ENCODE results near the gene DDR1. TPM values are rescaled to one million over a fixed set of nuclear protein-coding genes. Genes with fewer than 3 reads are reported as not detected.

The DDR1 gene
- total RNA-seq, 1 experiment from 2014 or later = 95.2 TPM

DNA sequence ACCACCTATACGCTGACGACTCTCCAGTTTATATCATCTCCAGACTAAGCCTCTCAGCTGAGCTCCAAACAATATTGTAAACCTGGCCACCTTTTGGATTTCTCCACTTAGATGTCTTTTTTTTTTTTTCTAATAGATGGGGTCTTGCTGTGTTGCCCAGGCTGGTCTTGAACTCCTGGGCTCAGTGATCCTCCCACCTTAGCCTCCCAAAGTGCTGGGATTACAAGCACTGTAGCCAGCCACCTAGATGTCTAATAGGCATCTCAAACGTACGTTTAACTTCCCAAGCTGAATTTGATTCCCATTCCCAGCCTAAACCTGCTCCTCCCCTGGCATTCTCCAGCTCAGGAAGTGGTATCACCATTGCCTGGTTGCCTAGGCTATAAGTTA lies 5.2 kb downstream of the DDR1 start:
- H3K9me3 ChIP-seq (ENCODE audit: control insufficient read depth, insufficient read depth, low read depth, low read length) = no peaks in the 10 kb centered on the region
- DNase-seq (ENCODE audit: low read depth, low spot score) = no peak
- ATAC-seq = no peak
- peaks cover 25% of the 10 kb centered on the region for H3K4me1 ChIP-seq (ENCODE audit: control insufficient read depth, insufficient read depth, low read length)
- no peak overlapping the region for H3K4me3 ChIP-seq (ENCODE audit: low read depth in 2 of 2, low read length in 2 of 2)
- no peaks in the 10 kb centered on the region for H3K36me3 ChIP-seq (ENCODE audit: control insufficient read depth, insufficient read depth, low read length)
- intact Hi-C loops (cut with micrococcal nuclease; ENCODE audit: unreplicated experiment) (no loop called here), in situ Hi-C loops (cut with HindIII; ENCODE audit: low pct_unique_long_range_greater_than_20kb, low sequenced_read_pairs) (no loop called here)
- no peak overlapping the region for H3K27ac ChIP-seq (ENCODE audit: low read length)
- CTCF ChIA-PET = no interaction called here
- TF ChIP-seq TCF7L2 (IDR thresholded peaks at IDR 0.05; ENCODE audit: low read depth, low read length) (no peak), SIN3A (IDR thresholded peaks at IDR 0.05; ENCODE audit: borderline replicate concordance, insufficient read depth, low read depth, low read length) (no peak), POLR2AphosphoS5 (IDR thresholded peaks at IDR 0.05; ENCODE audit: low read depth, low read length) (no peak)
- TF ChIP-seq, protein P1, sequence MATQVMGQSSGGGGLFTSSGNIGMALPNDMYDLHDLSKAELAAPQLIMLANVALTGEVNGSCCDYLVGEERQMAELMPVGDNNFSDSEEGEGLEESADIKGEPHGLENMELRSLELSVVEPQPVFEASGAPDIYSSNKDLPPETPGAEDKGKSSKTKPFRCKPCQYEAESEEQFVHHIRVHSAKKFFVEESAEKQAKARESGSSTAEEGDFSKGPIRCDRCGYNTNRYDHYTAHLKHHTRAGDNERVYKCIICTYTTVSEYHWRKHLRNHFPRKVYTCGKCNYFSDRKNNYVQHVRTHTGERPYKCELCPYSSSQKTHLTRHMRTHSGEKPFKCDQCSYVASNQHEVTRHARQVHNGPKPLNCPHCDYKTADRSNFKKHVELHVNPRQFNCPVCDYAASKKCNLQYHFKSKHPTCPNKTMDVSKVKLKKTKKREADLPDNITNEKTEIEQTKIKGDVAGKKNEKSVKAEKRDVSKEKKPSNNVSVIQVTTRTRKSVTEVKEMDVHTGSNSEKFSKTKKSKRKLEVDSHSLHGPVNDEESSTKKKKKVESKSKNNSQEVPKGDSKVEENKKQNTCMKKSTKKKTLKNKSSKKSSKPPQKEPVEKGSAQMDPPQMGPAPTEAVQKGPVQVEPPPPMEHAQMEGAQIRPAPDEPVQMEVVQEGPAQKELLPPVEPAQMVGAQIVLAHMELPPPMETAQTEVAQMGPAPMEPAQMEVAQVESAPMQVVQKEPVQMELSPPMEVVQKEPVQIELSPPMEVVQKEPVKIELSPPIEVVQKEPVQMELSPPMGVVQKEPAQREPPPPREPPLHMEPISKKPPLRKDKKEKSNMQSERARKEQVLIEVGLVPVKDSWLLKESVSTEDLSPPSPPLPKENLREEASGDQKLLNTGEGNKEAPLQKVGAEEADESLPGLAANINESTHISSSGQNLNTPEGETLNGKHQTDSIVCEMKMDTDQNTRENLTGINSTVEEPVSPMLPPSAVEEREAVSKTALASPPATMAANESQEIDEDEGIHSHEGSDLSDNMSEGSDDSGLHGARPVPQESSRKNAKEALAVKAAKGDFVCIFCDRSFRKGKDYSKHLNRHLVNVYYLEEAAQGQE (IDR thresholded peaks at IDR 0.05; ENCODE audit: insufficient read depth in 1 of 2, low read depth in 2 of 2, low read length in 1 of 2) = no peak
- TF ChIP-seq, protein P2, sequence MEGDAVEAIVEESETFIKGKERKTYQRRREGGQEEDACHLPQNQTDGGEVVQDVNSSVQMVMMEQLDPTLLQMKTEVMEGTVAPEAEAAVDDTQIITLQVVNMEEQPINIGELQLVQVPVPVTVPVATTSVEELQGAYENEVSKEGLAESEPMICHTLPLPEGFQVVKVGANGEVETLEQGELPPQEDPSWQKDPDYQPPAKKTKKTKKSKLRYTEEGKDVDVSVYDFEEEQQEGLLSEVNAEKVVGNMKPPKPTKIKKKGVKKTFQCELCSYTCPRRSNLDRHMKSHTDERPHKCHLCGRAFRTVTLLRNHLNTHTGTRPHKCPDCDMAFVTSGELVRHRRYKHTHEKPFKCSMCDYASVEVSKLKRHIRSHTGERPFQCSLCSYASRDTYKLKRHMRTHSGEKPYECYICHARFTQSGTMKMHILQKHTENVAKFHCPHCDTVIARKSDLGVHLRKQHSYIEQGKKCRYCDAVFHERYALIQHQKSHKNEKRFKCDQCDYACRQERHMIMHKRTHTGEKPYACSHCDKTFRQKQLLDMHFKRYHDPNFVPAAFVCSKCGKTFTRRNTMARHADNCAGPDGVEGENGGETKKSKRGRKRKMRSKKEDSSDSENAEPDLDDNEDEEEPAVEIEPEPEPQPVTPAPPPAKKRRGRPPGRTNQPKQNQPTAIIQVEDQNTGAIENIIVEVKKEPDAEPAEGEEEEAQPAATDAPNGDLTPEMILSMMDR (IDR thresholded peaks at IDR 0.05) = no peak
- BruUV-seq (replicated peaks) = no TSS peak
- H3K27me3 ChIP-seq (ENCODE audit: control insufficient read depth, insufficient read depth, low read length) = no peaks in the 10 kb centered on the region
- POLR2A ChIA-PET = no interaction called here

DNA sequence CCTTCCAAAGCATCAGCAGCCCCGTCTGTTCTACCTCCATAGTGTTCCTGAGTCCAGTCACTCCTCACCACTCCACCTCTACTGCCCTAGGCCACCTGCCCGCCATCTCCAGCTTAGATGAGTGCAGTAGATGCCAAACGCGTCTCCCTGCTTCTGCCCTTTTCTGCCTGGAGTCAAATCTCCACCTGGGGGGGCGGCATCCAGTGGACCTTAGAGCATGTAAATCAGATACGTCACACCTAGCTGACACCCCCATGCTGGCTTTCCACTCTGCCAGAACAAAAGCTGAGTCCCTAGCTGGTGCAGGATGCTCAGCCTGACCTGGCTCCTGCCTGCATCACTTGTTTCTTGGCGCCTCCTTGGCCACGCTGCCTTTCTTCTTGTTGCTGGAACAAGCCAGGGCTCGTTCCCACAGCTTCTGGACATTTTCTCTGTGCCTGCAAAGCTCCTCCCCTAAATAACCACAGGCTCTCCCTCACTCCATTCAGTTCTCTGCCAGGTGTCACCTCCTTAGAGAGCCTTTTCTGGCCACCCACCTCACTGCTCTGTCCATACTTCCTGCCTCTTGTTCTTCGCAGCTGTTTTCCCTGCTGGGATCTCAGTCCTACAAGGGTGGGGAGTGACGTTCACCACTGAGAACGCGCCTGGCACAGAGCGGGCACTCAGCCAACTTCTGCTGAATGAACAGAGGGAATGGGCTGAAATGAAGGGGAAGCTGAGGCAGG lies 5.8 kb downstream of the DDR1 start:
- intact Hi-C loops (cut with micrococcal nuclease; ENCODE audit: unreplicated experiment) = no loop called here
- in situ Hi-C loops (cut with HindIII; ENCODE audit: low pct_unique_long_range_greater_than_20kb, low sequenced_read_pairs) = no loop called here
- ChIA-PET POLR2A (no interaction called here), CTCF (no interaction called here)
- H3K4me1 ChIP-seq (ENCODE audit: control insufficient read depth, insufficient read depth, low read length) = peaks cover 22% of the 10 kb centered on the region
- H3K9me3 ChIP-seq (ENCODE audit: control insufficient read depth, insufficient read depth, low read depth, low read length) = no peaks in the 10 kb centered on the region
- ATAC-seq (no peak), DNase-seq (ENCODE audit: low read depth, low spot score) (no peak)
- H3K27me3 ChIP-seq (ENCODE audit: control insufficient read depth, insufficient read depth, low read length) = no peaks in the 10 kb centered on the region
- no TSS peak for BruUV-seq (replicated peaks)
- TF ChIP-seq POLR2AphosphoS5 (IDR thresholded peaks at IDR 0.05; ENCODE audit: low read depth, low read length) (no peak), TCF7L2 (IDR thresholded peaks at IDR 0.05; ENCODE audit: low read depth, low read length) (no peak), SIN3A (IDR thresholded peaks at IDR 0.05; ENCODE audit: borderline replicate concordance, insufficient read depth, low read depth, low read length) (no peak)
- TF ChIP-seq, protein P1 (IDR thresholded peaks at IDR 0.05; ENCODE audit: insufficient read depth in 1 of 2, low read depth in 2 of 2, low read length in 1 of 2) = no peak
- TF ChIP-seq, protein P2 (IDR thresholded peaks at IDR 0.05) = no peak
- H3K36me3 ChIP-seq (ENCODE audit: control insufficient read depth, insufficient read depth, low read length) = no peaks in the 10 kb centered on the region
- H3K27ac ChIP-seq (ENCODE audit: low read length) = no peak overlapping the region
- H3K4me3 ChIP-seq (ENCODE audit: low read depth in 2 of 2, low read length in 2 of 2) = no peak overlapping the region

All from Panc1 (cell line).